ENCODE measurements around the gene FAM180A.
"Not testable (repeated sequence)": the region's sequence is repeated elsewhere in the genome, so short reads cannot be mapped to it uniquely, and the experiment has no call there.

FAM180A gene

DNA sequence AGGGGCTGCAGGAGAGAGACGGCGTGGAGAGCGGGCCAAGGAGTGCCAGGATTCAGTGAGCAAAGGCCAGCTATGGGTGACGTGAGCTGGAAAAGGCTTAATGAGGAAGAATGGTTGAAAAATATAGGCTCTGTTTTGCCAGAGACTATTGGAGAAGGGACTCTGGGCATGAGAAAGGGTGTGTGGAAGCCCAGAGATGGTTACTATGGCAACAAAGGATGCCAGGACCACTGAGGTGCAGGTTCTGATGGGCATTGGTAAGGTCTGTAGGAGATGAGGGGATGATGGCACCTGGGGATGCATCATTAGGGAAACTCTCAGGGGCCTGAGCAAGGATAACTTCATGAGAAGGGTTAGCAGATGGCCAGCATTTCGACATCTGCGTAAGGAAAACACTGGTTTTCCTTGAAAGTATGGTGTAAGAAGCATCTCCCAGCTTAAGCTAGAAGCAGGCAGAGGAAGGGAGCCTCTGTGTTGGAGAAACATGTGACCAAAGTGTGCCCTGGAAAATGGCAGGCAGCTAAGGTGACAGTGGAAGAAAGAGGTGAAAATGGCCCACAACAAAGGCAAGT lies 21.6 kb upstream of the FAM180A start:
- DNase-seq, result no peak

DNA sequence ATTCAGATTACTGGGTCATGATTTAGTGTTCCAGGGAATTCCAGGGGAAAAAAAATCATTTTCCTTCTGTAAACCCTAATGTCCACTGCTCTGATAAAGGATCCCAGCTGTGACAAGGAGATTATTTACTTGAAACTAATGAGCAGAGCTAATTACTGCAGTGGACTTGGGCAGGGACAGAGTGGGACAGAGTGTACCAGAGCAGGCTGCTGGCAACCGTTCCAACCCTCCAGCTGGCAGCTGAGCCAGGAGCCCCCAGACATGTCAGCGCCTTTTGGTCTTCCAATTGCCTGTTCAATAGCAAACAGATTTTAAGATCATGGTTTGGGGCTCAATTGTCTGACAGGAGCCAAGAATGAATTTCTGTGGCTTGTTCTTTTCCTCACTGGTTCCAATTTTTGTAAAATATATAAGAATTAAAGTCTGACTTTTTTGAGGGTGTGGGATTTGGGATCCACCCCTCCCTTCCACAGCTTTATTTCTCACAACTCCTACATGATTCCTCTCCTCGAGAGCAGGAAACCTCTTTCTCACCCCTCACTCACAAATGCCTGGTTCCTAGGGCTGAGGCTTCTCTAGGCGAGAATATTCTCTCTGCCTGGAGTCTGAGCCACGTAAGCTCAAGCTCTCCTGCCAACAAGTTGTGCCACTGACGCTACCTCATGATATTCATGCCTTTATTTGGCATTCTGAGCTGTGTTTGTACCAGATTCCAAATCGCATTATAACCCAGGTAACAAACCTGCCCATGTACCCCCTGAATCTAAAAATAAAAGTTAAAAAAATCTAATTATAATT lies 20.6 kb upstream of the FAM180A start:
- no peak for DNase-seq

DNA sequence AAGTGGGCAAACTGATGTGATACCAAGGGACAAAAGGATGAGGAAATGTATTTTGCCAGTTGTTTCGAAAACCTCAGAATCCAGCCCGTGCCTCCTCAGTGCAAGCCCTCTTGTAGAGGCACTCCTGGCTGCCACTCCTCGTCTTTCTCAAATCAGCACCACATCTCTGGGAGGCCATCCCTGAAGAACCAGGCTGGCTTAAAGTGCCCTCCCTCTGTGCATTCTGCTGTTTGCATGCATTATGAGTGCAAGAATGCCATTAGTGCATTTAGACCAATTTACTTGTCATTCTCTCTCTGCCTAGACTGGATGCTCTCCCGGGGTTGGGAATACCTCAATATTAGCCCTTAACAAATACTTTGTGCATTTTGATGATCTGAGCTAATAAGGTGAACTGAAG lies 19.9 kb upstream of the FAM180A start:
- DNase-seq, result no peak

DNA sequence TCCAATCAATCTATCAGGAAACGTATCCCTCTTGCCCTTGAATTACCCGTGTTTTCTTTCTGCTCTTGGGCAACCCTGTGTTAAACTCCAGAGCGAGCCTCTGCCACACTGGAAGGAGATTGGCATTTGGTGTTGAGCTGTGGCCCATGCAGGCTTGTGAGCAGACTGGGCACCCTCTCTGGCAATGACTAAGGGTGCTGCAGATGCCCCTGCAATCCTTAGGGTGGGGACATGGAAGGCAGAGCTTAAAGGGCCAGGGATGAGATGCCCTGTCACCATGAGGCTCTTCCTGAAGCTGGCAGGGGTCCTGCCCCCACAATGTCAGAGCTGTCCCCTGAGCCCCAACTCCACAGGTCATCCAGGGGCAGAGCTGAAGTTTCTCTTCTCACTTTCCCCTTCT lies 19.5 kb upstream of the FAM180A start:
- DNase-seq, result no peak

DNA sequence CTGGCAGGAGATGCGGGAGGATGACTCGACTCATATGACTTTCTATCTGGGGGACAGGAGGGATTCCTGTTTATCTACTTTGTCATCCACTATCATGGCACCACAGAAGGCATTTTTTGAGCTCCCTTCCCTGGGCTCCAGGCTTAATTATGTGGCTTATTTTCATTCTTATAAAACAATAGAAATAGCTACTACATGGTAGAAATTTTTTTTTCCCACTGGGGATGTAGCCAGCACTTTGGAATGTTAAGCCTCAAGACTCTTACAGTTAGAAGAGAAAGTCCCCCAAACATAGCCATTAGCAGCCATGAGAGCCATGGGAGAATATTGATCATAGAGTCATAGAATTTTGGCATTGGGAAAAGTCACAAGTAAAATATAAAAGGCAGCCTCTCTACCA lies 14.6 kb upstream of the FAM180A start:
- no peak for DNase-seq

DNA sequence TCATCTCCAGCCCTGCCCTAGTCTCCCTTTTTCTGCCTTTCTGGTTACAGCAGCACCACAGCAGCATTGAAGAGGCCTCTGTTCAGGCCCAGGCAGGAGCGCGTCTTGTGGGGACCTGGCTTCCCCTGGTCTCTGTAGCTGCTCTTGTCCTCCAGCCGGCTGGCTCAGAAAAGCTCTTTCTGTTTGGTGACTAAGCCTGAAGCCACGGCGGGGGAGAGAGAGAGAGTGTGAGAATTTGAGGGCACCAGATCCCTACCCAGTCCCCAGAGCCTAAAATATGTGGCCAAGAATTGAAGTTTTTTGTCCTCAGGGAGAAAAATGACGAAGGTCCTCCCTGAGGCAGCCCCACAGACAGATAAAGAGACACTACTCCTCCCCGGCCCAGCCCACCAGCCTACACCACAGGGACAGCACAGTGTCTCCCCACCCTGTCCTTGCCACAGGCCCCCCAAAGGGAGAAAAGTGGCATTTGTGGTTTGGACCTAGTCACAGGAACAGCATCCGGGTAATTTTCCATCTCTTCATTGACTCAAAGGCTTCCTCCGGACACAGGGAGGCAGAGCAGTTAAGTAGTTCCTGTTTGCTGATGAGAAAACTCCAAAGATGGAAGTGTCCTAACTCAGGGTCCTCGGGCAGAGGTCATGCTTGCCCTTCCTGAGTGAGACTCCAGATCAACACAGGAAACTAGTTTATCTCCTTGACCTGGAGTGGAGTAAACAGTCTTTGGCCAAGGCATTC lies 13.3 kb upstream of the FAM180A start:
- DNase-seq, result no peak

DNA sequence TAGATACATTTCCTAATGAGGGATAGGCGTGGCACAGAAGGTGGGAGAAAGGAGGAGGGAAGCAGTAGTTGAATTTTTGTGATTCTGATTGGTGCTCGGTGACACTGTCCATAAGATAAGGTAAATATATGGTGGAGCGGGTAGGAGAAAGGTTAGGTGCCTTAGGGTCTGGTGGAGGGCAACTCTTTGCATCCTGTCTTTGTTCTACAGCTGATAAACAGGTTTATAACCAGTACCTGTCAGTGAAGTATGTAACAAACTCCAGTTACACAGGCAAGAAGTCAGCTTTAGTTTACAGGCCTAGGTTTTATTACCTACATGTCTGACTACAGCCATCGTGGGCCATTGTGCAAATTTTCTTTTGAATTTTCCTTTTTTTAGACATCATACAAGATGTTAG lies 10.9 kb upstream of the FAM180A start:
- DNase-seq, result no peak

DNA sequence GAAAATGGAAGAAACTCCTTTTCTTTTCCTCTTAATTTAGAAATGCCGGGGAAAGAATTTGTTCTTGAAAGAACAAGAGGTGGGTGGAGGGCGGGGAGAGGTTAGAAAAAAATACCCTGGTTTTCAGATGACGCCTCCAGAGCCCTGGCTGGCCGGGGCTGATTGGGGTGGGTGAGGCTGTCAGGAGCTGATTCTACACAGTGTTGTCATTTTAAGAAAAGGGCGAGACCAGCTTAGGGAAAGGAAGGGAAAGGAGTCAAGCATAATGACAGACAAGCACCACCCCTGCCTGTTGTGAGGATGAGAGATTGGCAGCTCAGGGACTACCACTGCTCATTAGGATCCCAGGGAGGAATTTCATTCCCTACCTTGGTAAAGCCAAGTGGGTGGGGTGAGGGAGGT lies 9.9 kb upstream of the FAM180A start:
- no peak for DNase-seq

DNA sequence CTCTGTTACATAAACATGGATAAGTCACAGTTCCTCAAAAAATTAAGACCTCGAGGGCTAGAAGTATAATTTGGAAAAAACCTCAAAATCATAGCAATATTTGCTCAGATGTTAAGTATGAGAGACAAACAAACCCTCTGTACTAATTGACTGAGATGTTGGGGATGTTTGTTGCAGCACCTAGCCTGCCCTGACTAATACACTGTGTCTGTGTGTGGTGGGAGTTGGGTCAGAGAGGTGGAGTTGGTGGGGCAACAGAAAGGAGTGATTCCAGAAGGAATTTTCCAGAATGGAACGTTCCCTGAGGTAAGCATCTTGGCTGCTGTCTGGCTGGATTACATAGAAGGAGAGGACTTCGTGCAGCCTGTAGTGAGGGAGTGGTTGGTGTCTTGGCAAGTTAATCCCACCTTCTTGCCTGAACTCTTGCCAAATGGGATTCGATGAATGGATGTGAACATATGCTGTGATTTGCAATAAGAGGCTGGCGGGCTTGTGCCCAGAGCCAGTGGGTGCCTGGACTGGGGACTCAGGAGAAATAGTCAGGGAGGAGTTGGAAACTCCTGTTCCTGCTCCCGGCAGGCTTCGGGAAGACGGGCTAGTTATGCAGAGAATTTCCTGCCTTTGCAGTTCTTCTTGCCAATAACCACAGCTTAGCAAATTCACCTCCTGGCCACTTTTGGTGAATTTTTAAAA lies 9.3 kb upstream of the FAM180A start:
- DNase-seq, result no peak

DNA sequence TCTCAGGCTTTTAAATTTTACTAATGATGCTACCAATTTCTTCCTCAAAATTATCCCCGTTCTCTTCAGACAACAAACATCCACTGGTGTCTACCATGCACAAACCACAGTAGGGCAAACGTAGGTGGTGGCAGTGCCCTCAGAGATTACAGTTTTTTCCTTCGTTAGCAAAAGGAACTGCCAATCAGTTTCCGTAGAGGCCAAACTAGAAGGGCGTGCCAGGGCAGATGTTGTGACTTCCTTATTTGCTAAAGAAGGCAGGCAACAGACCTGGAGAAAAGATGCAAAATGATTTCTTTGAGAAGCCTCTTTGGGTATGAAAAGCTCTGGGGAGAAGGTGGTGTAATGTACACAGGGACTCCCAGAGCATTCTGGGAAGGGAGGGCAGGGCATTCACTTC lies 7.6 kb upstream of the FAM180A start:
- no peak for DNase-seq

DNA sequence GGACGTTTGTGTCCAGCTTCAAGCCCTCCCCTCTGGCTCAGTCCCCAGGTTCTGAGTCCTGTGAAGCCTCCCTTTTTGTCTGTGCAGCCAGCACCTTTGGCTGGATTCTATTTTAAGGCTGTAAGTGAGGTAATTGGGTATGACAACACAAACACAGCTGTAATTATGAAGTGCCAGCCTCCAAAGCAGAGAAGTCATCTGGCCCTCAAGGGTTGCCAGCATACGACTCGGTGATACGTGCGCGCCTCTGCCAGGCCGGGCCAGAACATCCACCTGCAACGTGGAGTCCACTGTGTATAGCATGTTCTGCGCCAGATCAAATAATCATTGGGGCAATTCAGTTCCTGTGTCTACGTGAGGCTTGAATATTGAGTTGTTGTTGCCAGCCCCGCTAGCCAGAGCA lies 6.7 kb upstream of the FAM180A start:
- no peak for DNase-seq

DNA sequence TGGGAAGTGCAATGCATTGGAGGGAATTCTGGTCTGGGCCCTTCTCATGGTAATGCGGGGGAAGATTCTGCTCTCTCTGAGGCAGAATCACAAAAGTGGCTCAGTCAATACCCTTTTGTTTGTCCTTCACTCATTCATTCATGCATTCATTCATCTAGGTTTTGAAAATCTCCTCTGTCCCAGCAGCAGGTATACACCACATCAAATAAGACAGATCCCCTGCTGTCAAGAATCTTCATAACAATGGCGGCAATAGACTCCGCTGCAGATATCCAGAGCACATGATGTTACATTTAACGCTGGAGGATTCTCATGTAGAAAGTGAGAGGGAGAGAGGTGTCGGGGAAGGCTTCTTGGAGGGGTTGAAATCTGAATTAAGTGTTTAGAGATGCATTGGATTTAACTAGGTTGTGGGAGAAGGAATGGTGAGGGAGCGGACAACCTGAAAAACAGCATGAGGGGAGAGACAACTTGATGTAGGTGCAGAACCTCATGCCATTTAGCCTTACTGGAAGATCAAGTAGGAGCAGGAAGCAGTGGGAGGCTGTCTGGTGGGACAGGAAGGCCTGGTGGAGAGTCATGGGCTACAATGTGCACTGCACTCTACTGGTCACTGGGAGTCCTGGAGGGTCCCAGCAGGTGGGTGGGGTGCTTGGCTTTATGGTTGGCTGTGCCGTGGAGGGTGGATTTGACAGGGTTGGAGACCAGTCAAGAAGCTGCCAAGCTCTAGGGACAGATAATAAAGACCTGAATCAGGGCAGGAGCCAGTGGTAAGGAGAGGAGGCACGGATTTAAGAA lies 5.2 kb upstream of the FAM180A start:
- DNase-seq, result no peak

DNA sequence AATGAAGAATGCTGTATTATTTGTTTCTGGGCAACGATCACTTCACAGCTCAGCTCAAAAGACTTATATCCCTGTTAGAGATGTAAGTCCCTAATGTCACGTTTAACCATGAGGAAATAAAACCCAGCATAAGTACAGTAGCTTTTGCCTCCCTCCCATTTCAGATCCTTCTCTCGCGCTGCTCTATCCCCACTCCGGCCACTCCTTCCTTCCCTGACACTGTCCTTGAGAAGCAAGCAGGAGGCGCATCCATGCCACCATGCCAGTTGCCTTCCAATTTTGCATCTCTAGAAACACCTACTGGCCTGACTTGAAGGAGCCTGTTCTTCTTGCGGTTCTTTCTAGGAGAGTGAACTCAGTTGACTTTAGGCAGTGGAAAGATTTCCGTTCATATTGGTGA lies 1.2 kb downstream of the FAM180A start:
- DNase-seq, result no peak

DNA sequence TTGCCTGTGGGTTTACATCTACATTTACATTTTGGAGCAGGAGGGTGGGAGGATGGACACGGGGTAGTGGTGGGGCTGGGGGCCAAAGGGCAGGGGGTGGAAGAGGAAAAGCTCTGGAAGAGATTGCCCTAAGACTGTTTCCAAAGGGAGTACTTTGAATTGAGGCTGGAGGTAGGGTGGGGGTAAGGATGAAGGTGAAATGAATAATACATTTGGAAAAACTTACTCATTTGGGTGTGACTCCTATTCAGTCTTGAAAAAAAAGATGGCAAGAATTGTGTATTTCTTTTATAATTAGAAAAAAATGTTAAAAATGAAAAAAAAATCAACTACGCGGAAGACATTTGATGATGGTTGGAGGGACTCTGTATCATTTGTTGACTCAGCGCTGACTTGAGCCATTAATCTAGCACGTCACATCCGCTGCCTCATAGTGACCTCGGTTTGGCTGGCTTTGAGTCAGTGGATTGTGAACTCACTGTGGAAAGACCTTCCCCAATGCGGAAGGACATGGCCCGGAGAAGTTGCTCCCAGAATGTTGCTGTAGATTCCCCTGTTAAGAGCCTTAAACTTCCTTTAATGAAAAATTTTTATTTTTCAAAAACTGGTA lies 2.8 kb downstream of the FAM180A start:
- DNase-seq, result no peak

DNA sequence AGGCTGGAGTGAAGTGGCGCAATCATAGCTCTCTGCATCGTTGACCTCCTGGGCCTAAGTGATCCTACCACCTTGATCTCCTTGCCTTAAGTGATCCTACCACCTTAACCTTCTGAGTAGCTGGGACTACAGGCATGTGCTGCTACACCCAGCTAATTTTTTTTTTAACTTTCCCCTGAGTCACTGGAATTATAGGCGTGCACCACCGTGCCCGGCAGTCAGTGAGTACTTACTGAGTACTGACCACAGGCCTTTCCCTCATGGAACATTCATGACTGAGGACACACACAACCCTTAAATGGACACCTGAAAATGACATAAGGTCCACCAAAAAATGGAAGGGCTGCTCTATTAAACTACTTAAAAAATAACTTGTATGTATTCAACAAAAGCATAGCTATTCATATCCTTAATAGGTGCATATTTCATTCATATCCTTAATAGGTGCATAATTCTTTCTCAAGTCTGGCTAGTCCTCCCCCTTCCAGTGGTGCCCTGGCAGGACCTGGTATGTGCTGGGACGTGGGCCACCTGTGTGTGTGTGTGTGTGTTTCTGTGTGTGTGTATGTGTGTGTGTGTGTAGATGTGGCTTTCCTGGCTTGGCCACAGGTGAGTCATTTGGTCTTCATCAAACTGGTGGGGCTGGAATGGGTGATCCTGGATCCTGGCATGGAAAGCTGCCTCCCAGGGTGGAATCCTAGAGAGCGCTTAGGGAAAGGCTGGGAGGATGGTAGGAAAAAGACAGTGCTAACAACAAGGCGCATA lies 3.5 kb downstream of the FAM180A start:
- DNase-seq, result no peak

DNA sequence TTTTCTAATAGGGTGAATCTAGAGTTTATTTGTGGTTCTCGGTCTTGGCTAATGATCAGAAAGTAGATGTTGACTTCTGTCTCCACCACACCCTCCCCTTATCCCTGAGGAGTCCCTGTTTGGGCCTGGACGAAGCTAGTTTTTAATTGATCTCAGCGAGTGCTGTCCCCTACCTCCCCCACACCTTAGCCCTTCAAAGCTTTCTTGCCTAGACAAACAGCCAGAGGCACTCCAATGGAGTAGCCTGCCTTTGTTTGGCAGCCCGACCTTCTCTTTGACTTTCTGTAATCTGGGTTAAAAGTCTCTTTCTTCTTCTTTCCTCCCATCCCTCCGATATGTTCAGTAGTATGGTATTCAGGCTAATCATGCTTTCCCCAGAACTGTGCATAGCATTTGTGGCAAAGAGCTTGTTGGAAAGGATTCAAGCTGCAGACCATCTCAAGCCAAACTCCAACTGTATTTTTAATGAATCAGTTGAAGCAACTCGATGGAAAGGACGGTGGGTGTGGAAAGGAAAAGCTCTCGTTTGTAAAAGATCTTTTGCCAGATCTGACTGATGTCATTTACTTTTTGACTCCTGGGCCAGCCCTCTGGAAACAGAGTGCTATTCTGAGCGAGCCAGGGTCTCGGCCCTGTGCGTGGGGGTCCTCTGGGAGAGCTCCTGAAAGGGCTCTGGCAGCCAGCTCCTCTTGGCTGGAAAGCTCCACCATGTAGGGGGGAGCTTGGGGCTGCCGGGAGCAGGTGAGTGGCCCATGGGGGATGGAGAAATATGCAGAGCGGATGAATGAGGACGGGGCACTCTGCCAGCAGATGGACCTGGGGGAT lies 4.5 kb downstream of the FAM180A start:
- DNase-seq, result no peak

DNA sequence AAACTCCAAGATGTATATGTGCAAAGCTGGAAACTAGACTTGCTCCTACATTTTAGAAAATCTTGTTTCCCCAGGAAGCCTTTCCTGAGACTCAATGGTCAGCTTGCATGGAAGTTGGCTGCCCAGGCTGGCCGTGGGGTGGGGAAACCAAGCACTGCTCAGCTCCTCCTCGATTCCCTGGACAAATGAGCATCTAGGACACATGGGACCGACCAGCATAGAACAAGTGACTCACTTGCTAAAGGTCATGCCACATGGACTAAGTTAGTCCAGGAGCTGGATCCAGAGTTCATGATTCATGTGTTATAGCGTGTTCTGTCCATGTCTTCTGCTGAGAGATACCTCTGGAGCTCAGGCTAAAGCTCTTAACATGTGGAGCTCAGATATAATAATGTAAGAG lies 6.2 kb downstream of the FAM180A start:
- DNase-seq, result no peak

DNA sequence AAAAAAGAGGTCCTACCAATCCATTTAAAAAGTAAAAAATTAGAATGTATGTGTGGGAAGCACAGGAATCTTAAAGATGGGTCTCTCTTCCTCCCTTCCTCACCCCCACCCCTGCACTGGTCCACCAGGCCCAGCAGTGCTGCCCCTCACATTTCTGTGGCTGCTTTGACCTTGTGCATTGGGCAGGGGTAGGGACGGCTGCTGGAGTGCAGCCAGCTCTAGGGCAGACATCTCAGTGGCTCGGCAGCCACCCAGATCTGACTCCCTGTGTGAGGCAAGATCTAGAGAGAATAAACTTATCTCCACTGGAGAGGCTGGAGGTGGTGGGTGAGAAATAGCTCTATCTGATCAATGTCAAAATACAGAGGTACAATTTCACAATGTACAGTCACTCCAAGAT lies 6.7 kb downstream of the FAM180A start:
- DNase-seq, result no peak

DNA sequence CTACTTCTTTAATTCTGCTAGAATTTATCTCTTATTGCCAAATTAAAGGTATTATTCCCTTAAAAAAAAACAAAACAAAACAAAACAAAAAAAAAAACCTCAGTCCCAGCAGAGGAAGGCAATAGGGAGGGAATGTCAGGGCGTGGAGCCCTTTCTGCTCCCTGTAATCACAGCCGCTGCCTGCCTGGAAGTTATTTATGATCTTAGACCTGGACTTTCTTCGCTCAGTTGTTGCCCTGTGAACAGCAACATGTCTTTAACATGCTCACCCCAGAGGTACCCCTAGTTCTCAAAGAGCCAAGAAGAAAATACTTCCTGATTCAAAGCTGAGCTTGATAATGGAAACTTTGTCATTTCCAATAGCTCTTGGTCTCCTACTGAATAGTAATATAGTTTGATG lies 7.7 kb downstream of the FAM180A start:
- no peak for DNase-seq

DNA sequence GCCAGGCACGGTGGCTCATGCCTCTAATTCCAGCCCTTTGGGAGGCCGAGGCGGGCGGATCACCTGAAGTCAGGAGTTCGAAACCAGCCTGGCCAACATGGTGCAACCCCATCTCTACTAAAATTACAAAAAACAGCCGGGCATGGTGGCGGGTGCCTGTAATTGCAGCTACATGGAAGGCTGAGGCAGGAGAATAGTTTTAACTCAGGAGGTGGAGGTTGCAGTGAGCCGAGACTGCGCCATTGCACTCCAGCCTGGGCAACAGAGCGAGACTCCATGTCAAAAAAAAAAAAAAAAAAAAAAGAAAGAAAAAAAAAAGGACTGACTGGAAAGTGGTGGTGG lies 11.3 kb downstream of the FAM180A start:
- not testable (repeated sequence) for DNase-seq

Data from NCI-H1436 (cell line).